Mononuclear cell (primary cell): ENCODE data around the gene PTCH2. TPM values are rescaled to one million over a fixed set of nuclear protein-coding genes. Genes with fewer than 3 reads are reported as not detected.
"Not testable (repeated sequence)": the region's sequence is repeated elsewhere in the genome, so short reads cannot be mapped to it uniquely, and the experiment has no call there.

Source experiments
- H3K27me3 ChIP-seq: 2 replicates; pipeline ENCODE4 v1.6.0; 2011; ENCODE audit warnings: low read length, control low read depth; ENCODE audit not compliant: insufficient read depth
- H3K4me1 ChIP-seq: 2 replicates; pipeline ENCODE4 v1.5.1; 2011; ENCODE audit warnings: mild to moderate bottlenecking, low read length, control low read depth; ENCODE audit not compliant: insufficient read depth
- H3K4me3 ChIP-seq: 2 replicates; pipeline ENCODE4 v1.5.1; 2011; ENCODE audit warnings: mild to moderate bottlenecking, low read length, moderate library complexity
- H3K9me3 ChIP-seq: 2 replicates; pipeline ENCODE4 v1.5.1; 2011; ENCODE audit warnings: low read depth, mild to moderate bottlenecking, control low read depth, low read length
- total RNA-seq: library from RNA; depleted of rRNA; stranded (reverse); fragments of >200 nt; gene quantifications from one replicate; pipeline ENCODE4 v1.2.3, GENCODE V29; 2012

PTCH2 gene
- total RNA-seq, 1 donor = 0.52 TPM

GRCh38 chr1:44817771-44818495 is 25.1 kb downstream of the PTCH2 start:
- H3K9me3 ChIP-seq = no peaks in the 10 kb centered on the region

DNA sequence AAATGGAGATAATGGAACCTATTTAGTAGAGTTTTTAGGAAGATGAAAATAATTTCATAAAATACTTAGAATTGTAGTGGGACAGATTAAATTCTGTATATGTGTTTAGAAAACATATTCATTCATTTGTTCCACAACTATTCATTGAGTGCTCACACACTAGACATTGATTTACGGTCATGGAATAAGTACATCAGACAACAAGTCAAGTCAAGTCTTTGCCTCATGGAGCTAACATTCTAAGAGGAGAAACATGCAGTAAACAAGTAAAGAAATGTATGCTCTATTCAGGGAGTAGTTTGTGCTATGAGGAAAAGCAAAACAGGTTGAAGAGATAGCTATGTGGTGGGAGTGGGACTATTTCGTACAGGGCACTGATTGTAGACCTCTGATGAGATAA is 25.7 kb downstream of the PTCH2 start:
- H3K4me3 ChIP-seq = no peak overlapping the region
- H3K27me3 ChIP-seq = no peaks in the 10 kb centered on the region
- H3K9me3 ChIP-seq = no peaks in the 10 kb centered on the region
- H3K4me1 ChIP-seq = peaks cover 51% of the 10 kb centered on the region

More at GRCh38 chr1:44817771-44818495, 25.1 kb downstream of the PTCH2 start:
- H3K4me3 ChIP-seq = no peak overlapping the region
- H3K27me3 ChIP-seq = no peaks in the 10 kb centered on the region
- H3K4me1 ChIP-seq = peaks cover 50% of the 10 kb centered on the region

GRCh38 chr1:44815926-44816325 is 27.1 kb downstream of the PTCH2 start:
- not testable (repeated sequence) for H3K27me3 ChIP-seq, H3K4me3 ChIP-seq, H3K9me3 ChIP-seq
- peaks cover 57% of the 10 kb centered on the region for H3K4me1 ChIP-seq

DNA sequence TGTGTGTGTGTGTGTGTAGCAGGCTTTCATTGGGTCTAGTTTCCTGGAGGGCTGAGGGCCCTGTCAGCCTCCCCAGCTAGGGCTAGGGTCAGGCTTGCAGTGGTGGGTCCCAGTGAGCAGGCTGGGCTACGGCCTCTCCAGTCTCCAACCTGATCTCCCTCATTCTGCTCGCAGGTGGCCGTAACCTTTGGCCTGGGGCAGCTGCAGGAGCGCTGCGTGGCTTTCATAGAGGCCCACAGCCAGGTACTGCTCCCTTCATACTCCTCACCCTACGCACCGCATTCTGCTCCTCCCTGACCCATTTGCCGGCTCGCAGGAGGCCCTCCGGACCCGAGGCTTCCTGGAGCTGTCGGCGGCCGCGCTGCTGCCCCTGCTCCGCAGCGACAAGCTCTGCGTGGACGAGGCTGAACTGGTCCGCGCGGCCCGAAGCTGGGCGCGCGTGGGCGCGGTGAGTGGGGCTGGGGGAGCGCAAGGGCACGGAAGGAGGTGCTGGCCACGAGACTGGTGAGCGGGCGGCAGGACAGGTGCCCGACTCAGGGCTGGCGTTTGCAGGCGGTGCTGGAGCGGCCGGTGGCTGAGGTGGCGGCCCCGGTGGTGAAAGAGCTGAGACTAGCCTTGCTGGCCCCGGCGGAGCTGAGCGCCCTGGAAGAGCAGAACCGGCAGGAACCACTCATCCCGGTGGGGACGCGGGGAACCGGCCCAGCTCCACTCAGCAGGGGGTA is 30.1 kb downstream of the PTCH2 start:
- Histone ChIP-seq H3K4me3 (no peak overlapping the region), H3K4me1 (peaks cover 64% of the 10 kb centered on the region), H3K9me3 (no peaks in the 10 kb centered on the region), H3K27me3 (no peaks in the 10 kb centered on the region)

- H3K4me1 ChIP-seq = peaks cover 82% of the 10 kb centered on the region
- no peak overlapping the region for H3K4me3 ChIP-seq
- H3K9me3 ChIP-seq = no peaks in the 10 kb centered on the region
- no peaks in the 10 kb centered on the region for H3K27me3 ChIP-seq
Observed at GRCh38 chr1:44811234-44811633, 31.8 kb downstream of the PTCH2 start.

GRCh38 chr1:44810762-44811105 is 32.3 kb downstream of the PTCH2 start:
- H3K4me3 ChIP-seq, H3K9me3 ChIP-seq, H3K27me3 ChIP-seq: not testable (repeated sequence)
- peaks cover 87% of the 10 kb centered on the region for H3K4me1 ChIP-seq

GRCh38 chr1:44810101-44810761 is 32.8 kb downstream of the PTCH2 start:
- Histone ChIP-seq H3K9me3 (no peaks in the 10 kb centered on the region), H3K4me3 (no peak overlapping the region), H3K4me1 (peaks cover 85% of the 10 kb centered on the region)

DNA sequence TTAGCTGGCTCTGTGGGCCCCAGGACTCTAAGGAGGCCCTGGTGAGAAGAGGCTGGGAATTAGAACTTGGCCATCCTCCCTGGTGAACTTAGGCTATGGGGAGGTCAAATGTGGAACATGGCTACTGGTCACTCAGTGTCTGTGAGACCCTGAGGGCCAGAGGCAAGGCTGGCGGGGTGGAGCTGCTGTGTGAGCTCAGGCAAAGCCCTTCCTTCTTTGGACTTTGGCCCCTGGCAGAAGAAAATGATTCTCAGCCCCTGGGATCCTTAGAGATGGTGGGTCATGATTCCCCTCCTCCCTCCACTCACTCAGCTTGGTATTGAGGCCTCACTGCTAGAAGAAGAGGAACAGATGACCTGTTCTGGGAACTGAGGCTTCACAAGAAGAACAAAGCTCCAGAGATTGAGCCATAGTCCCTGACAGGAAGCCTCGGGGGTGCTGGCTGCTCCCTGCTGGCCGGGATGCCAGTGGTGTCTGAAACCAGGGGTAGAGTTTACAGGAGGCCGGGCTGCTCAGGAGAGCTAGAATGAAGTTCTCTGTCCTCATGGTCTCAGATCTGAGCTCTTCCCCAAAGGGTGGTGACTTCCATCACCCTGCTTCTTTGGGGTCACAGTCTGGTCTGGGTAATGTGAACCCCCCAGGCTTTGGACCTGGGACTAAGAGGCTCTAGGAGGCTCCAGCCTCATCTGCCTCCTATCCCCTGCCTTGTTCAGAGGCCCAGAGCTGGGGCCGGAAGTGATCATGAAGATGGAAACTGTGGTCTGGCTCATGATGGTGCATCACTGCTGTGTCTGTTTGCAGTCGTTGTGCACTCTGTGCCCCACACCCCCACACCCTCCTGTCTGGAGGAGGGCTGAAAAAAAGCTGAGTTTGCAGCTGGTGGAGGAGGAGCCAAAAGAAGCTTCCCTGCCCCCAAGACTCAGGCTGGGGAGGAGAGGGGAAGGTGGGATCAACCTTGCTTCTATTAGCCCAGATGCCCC is 33.8 kb downstream of the PTCH2 start:
- Histone ChIP-seq H3K27me3 (no peaks in the 10 kb centered on the region), H3K4me1 (peaks cover 75% of the 10 kb centered on the region), H3K9me3 (no peaks in the 10 kb centered on the region), H3K4me3 (no peak overlapping the region)

More at GRCh38 chr1:44810101-44810761, 32.8 kb downstream of the PTCH2 start:
- no peaks in the 10 kb centered on the region for H3K27me3 ChIP-seq

GRCh38 chr1:44808063-44808937 is 34.8 kb downstream of the PTCH2 start, which contains the start of gene BTBD19:
BTBD19 (plus strand) TSS chr1:44808523; CDS start chr1:44808821, 298 bp downstream.
- H3K27me3 ChIP-seq = no peaks in the 10 kb centered on the region
- H3K9me3 ChIP-seq = no peaks in the 10 kb centered on the region
- no peak within 1 kb of the TSS for H3K4me3 ChIP-seq
- peaks cover 70% of the 10 kb centered on the region for H3K4me1 ChIP-seq

DNA sequence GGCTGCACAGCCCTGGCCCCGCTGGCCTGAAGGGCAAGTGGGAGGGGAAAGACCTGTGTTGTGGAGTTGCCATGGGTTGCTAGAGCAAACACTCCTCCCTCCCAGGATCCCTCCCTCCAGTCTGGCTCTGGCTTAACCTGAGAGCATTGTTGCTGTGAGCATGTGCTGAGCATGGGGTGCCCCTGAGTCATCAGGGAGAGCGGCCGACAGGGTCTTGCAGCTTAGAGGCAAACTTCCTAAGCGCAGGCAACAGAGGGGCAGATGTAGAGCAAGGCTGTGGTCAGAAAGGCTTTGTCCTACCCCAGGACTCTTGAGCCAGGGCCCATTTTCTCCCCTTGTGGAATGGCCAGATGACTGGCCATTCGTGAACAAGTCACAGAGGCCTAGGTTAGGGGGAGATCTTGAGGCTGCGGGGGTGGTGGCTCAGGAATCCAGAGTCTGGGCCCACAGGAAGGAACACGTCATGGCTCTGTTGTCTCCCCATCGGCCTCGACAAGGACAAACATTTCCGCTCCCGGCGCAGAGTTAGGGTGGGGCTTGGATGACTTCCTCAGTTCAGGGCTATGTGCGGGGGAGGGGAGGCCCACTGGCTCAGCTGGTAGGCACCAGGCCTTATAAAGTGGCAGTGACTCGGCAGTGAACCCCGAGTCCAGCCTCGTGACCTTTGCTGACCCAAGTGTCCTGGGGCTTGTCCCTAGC is 35.5 kb downstream of the PTCH2 start:
- Histone ChIP-seq H3K4me3 (no peak overlapping the region), H3K27me3 (no peaks in the 10 kb centered on the region), H3K4me1 (peaks cover 72% of the 10 kb centered on the region), H3K9me3 (no peaks in the 10 kb centered on the region)

DNA sequence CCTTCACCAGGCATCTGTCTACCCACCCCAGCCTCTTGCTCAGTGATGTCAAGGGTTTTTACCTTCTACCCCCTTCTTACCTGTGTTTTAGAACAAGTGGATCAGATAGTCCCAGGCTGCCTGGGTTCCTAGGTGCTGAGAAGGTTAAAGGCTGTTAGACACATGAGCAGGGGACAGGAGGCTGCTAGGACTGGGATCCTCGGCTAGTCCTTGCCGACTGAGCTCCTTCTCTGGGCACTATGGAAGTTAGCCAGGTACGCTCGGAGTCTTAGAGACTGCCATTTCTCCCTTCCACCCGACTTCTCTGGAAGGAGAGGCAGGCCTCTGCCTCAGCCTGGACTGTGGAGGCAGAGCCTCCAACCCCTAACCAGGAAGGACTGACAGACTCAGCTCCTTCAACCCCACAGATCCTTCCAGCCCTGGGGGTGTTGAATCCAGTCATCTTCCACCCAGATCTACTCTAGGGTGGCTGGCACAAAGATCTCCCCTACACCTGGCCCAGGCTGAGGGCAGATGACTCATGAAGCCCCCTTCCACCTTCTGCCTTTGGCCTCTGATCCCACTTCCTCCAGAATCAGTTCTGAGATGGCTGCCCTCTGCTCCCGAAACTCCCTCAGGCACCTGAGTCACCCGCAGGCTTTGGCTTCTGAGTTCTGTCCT is 36.2 kb downstream of the PTCH2 start, which contains the start of gene DYNLT4:
Gene DYNLT4 (minus strand): TSS at position 648 of the 660 bp plus-strand sequence. CDS start 683 bp downstream, outside the sequence.
- Histone ChIP-seq H3K9me3 (no peaks in the 10 kb centered on the region), H3K27me3 (no peaks in the 10 kb centered on the region), H3K4me3 (no peak within 1 kb of the TSS), H3K4me1 (peaks cover 79% of the 10 kb centered on the region)

- H3K27me3 ChIP-seq = no peaks in the 10 kb centered on the region
- H3K9me3 ChIP-seq = no peaks in the 10 kb centered on the region
- H3K4me1 ChIP-seq = peaks cover 78% of the 10 kb centered on the region
- H3K4me3 ChIP-seq = no peak overlapping the region
Observed at GRCh38 chr1:44806025-44806703, 36.9 kb downstream of the PTCH2 start.
